ENCODE measurements around the gene CA10.

Gene CA10

DNA sequence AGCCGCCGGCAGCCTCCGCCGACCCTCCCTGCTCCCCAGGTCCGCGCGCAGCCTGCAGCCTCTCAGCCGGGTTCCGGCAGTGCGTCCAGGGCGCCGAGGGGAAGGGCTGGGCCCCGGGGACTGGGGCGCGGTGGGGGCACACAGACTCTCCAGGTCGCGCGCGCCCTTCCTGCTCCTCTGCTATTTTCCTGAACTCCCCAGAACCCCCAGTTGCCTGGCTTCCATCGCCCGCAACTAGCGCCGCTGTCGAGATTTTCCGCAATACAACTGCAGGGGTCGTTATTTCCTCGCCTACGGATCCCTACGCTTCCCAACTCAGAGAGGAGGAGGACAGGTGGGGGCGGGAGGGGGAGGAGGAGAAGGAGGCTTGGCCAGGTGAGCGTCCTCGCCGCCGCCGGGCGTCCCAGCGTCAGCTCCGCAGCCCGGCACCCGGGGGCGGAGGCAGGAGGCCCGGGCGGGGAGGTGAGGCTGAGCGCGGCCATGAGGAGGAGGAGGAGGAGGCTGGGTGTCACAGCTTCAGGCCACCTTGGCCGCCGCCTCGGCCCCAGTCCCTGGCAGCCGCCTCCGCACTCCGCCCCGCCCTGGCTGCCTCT is at the start of gene CA10:
CA10 (minus strand) TSS at position 265 of the 593 bp plus-strand sequence.
- no peak within 1 kb of the TSS for H3K27ac ChIP-seq (ENCODE audit: low read length)
- H3K9me3 ChIP-seq (ENCODE audit: insufficient read depth, low read depth, low read length) = no peaks in the 10 kb centered on the region
- H3K27me3 ChIP-seq (ENCODE audit: insufficient read depth, low read length) = peaks cover 83% of the 10 kb centered on the region
- H3K36me3 ChIP-seq (ENCODE audit: insufficient read depth, low read depth, low read length) = no peaks in the 10 kb centered on the region
- H3K4me1 ChIP-seq (ENCODE audit: insufficient read depth, low read length) = no peaks in the 10 kb centered on the region
- peak within 1 kb of the TSS; percentile 63 for H3K4me3 ChIP-seq (ENCODE audit: low read length)
- no peak within 1 kb of the TSS for H3K9ac ChIP-seq (ENCODE audit: low read depth, low read length)

DNA sequence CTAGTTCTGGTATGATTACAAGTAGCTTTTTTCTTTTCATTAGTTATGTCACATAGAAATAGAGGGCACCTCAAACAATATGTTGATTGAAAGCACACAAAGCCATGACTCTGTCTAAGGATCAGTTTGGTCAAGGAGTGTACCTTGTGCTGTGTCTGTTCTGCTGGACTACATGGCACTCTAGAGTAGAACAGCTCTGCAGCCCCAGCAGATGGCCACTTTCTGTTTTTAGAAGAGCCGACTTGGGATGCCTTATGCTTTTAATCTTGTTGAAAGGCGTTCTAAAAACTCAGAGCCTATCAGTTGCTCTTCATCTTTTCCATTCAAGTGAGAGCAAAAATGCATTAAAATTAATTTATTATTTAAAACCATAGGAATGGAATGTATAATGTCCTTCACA is 49.3 kb upstream of the CA10 start:
- H3K9me3 ChIP-seq (ENCODE audit: insufficient read depth, low read depth, low read length) = no peaks in the 10 kb centered on the region
- no peak overlapping the region for H3K4me3 ChIP-seq (ENCODE audit: low read length)
- no peaks in the 10 kb centered on the region for H3K4me1 ChIP-seq (ENCODE audit: insufficient read depth, low read length)
- no peaks in the 10 kb centered on the region for H3K27me3 ChIP-seq (ENCODE audit: insufficient read depth, low read length)
- no peak overlapping the region for H3K9ac ChIP-seq (ENCODE audit: low read depth, low read length)
- no peaks in the 10 kb centered on the region for H3K36me3 ChIP-seq (ENCODE audit: insufficient read depth, low read depth, low read length)
- no peak overlapping the region for H3K27ac ChIP-seq (ENCODE audit: low read length)

DNA sequence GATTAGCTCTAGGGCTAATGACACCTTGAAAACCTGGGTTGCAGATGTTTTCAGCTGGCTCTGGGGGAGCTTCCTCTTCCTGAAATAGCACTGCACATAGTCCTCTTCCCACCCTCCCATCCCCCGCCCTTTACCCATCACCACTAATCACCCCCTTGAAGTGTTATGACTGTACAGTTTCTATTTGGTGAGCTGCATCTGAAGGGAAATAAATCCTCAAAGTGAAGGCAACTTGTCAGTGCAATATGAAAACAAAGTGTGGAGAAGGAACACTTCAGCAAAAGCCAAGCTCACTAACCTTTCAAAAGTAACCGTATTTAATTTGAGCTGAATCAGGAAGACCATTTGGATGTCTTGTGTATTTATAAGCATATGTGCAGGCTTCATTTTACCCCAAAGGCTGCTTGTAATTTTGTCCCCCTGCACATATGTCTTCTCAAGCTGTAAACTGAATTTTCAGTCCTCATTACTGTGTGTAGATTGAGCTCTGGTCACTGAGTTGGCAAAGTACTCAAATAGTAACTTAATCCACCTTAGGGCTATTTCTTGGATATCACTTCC is 44.1 kb upstream of the CA10 start:
- H3K4me3 ChIP-seq (ENCODE audit: low read length) = no peak overlapping the region
- no peak overlapping the region for H3K9ac ChIP-seq (ENCODE audit: low read depth, low read length)
- no peaks in the 10 kb centered on the region for H3K27me3 ChIP-seq (ENCODE audit: insufficient read depth, low read length)
- H3K9me3 ChIP-seq (ENCODE audit: insufficient read depth, low read depth, low read length) = no peaks in the 10 kb centered on the region
- no peak overlapping the region for H3K27ac ChIP-seq (ENCODE audit: low read length)
- H3K4me1 ChIP-seq (ENCODE audit: insufficient read depth, low read length) = 0 out of 2 replicates have a peak, but pooled peaks cover 2% of the 10 kb centered on the region
- H3K36me3 ChIP-seq (ENCODE audit: insufficient read depth, low read depth, low read length) = no peaks in the 10 kb centered on the region

DNA sequence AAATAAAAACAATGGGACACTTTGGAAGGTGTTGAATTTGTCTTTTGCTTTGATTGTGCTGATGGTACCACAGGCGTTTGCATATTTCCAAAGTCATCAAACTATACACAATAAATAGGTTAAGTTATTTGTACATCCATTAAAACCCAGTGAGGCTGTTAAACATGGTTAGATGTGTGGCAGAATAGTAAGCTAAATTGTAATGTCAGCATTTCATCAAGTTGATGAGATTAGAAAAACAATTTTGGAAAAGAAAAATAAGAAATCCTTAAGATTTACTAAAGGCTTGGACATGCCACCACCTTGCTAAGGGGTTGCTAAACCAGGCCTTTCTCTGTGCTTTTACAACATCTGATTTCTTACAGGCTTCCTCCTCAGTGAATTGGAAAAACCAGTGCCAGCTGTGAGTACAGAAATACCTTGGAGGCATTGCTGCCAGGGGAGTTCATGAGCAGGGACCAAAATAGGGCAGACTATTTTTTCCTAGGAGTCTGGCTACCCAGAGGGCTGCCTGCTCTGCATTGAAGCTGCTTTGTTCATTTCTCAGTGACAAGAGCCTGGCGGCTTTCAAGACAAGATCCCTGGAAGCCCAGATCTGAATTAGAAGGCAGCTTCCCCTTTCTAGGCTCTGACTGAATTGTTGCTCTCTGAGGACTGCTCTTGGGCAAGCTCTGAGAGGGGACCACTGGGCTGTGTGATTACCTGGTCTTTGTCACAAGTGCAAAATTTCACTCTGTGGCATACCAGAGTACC is 43.4 kb upstream of the CA10 start:
- H3K27ac ChIP-seq (ENCODE audit: low read length) = no peak overlapping the region
- no peak overlapping the region for H3K9ac ChIP-seq (ENCODE audit: low read depth, low read length)
- H3K9me3 ChIP-seq (ENCODE audit: insufficient read depth, low read depth, low read length) = no peaks in the 10 kb centered on the region
- no peaks in the 10 kb centered on the region for H3K36me3 ChIP-seq (ENCODE audit: insufficient read depth, low read depth, low read length)
- no peaks in the 10 kb centered on the region for H3K27me3 ChIP-seq (ENCODE audit: insufficient read depth, low read length)
- H3K4me1 ChIP-seq (ENCODE audit: insufficient read depth, low read length) = 0 out of 2 replicates have a peak, but pooled peaks cover 2% of the 10 kb centered on the region
- H3K4me3 ChIP-seq (ENCODE audit: low read length) = no peak overlapping the region

DNA sequence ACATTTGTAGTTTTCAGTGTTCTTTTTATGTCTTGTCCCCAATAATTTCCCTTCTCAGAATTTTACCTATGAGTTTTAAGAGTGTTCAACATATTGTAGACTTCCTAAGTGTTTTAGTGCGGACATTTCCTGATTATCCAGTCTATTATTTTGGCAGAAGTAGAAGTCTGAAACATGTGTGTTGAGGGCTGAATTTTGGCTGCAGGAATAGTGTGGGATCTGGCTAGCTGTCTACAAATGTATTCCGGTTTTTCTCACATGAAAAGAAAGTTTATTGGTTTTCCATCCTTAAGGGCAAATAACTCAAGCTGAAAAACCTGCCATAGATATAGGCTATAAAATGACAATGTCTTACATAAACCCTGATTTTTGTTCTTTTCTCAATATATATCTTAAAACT is 33.0 kb upstream of the CA10 start:
- no peaks in the 10 kb centered on the region for H3K27me3 ChIP-seq (ENCODE audit: insufficient read depth, low read length)
- H3K4me3 ChIP-seq (ENCODE audit: low read length) = no peak overlapping the region
- H3K27ac ChIP-seq (ENCODE audit: low read length) = no peak overlapping the region
- H3K9ac ChIP-seq (ENCODE audit: low read depth, low read length) = no peak overlapping the region
- no peaks in the 10 kb centered on the region for H3K36me3 ChIP-seq (ENCODE audit: insufficient read depth, low read depth, low read length)
- no peaks in the 10 kb centered on the region for H3K4me1 ChIP-seq (ENCODE audit: insufficient read depth, low read length)
- peaks cover 15% of the 10 kb centered on the region for H3K9me3 ChIP-seq (ENCODE audit: insufficient read depth, low read depth, low read length)

DNA sequence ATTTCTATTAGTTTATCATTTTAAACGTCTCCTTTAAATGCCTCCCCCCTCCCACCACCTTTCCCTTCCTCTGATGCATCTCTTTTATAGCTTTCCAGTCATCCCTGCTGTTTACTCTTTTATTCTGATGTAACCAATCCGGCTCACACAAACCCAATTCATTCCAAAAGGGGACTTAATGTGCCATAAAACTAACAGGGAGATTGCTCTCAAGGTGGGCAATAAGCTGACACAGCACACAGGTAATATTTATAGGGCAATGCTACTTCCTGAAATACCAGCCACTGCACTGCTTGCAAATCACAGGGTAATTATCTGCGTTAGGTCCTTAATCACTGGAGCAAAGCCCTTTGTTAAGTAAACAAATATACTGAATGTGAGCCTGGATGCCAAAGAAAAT is 23.3 kb upstream of the CA10 start:
- H3K36me3 ChIP-seq (ENCODE audit: insufficient read depth, low read depth, low read length) = no peaks in the 10 kb centered on the region
- no peaks in the 10 kb centered on the region for H3K27me3 ChIP-seq (ENCODE audit: insufficient read depth, low read length)
- H3K4me3 ChIP-seq (ENCODE audit: low read length) = no peak overlapping the region
- H3K4me1 ChIP-seq (ENCODE audit: insufficient read depth, low read length) = peaks cover 9% of the 10 kb centered on the region; the same call in 1 of the 2 replicates
- peaks cover 2% of the 10 kb centered on the region; the same call in 1 of the 2 replicates for H3K9me3 ChIP-seq (ENCODE audit: insufficient read depth, low read depth, low read length)
- no peak overlapping the region for H3K9ac ChIP-seq (ENCODE audit: low read depth, low read length)
- H3K27ac ChIP-seq (ENCODE audit: low read length) = peak overlapping the region; percentile 24

DNA sequence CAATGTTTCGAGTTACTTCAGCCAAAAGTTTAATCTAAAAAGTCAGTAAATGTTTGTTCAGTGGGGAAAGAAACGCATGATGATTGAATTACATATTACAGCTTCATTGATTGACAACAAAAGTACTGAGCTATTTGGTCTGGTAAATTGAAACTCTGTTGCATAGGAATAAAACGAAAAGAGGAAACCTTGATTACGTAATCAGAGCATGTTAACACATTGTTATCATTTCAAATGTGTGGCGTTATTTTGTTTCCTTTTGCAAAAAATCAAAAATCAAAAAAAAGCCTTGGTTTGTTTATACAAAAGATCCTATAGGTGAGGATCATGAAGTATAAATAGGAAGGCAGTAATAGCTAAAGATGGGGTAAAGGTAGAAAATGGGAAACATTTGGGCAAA is 19.5 kb upstream of the CA10 start:
- Histone ChIP-seq H3K27ac (ENCODE audit: low read length) (no peak overlapping the region), H3K36me3 (ENCODE audit: insufficient read depth, low read depth, low read length) (no peaks in the 10 kb centered on the region), H3K27me3 (ENCODE audit: insufficient read depth, low read length) (no peaks in the 10 kb centered on the region), H3K4me3 (ENCODE audit: low read length) (no peak overlapping the region), H3K4me1 (ENCODE audit: insufficient read depth, low read length) (peaks cover 9% of the 10 kb centered on the region; the same call in 1 of the 2 replicates), H3K9ac (ENCODE audit: low read depth, low read length) (no peak overlapping the region), H3K9me3 (ENCODE audit: insufficient read depth, low read depth, low read length) (no peaks in the 10 kb centered on the region)

DNA sequence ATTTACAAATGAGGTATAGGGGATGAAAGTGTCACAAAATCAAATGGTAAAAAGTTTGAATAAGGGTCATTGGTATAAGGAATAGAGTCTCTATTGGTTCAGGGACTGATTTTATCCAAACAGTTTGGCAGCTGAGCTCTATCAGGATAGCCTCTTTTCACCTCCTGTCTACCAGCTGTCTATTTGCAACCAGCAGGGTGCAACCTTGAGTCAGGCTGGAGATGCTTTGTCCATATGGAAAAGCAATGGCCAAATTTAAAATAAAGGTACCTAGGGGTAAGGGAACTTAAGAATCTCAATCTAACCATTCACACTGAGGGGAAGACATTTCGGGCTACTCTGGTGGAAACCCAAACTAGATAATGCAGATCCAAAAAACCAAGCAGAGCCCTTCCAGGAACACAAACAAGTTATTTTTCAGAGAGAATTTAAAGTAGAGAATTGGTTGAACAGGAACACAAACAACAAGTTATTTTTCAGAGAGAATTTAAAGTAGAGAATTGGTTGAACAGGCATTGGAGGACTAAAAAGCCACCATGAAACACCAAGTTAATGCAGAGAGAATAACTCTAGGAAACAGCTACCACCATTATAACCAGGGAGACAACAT is 12.6 kb upstream of the CA10 start:
- H3K36me3 ChIP-seq (ENCODE audit: insufficient read depth, low read depth, low read length) = no peaks in the 10 kb centered on the region
- no peaks in the 10 kb centered on the region for H3K9me3 ChIP-seq (ENCODE audit: insufficient read depth, low read depth, low read length)
- no peaks in the 10 kb centered on the region for H3K4me1 ChIP-seq (ENCODE audit: insufficient read depth, low read length)
- no peak overlapping the region for H3K4me3 ChIP-seq (ENCODE audit: low read length)
- H3K9ac ChIP-seq (ENCODE audit: low read depth, low read length) = no peak overlapping the region
- H3K27ac ChIP-seq (ENCODE audit: low read length) = no peak overlapping the region
- no peaks in the 10 kb centered on the region for H3K27me3 ChIP-seq (ENCODE audit: insufficient read depth, low read length)

DNA sequence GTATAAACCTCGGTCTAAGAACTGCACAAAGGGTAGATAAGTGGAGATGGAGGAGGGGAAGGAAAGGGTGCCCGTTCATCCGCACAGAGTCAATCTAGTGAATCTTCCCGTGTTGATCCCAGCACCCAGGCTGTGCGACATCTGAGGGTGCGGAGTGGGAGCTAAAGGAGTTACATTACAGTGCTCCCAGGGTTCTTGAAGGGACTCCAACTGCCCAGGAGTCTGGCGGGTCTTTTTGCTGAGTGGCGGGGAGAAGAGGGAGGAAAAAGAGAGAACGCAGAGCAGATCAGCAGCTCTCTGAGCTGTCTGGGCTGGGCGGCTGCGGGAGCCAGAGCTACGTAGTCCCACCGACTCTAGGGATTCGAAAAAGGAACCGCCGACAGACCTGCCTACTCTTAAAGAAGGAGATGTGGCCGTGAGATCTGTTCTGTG is 1.6 kb upstream of the CA10 start:
- H3K36me3 ChIP-seq (ENCODE audit: insufficient read depth, low read depth, low read length) = no peaks in the 10 kb centered on the region
- H3K9me3 ChIP-seq (ENCODE audit: insufficient read depth, low read depth, low read length) = no peaks in the 10 kb centered on the region
- peak overlapping the region; percentile 63 for H3K4me3 ChIP-seq (ENCODE audit: low read length)
- H3K9ac ChIP-seq (ENCODE audit: low read depth, low read length) = no peak overlapping the region
- peaks cover 74% of the 10 kb centered on the region for H3K27me3 ChIP-seq (ENCODE audit: insufficient read depth, low read length)
- no peaks in the 10 kb centered on the region for H3K4me1 ChIP-seq (ENCODE audit: insufficient read depth, low read length)
- no peak overlapping the region for H3K27ac ChIP-seq (ENCODE audit: low read length)

DNA sequence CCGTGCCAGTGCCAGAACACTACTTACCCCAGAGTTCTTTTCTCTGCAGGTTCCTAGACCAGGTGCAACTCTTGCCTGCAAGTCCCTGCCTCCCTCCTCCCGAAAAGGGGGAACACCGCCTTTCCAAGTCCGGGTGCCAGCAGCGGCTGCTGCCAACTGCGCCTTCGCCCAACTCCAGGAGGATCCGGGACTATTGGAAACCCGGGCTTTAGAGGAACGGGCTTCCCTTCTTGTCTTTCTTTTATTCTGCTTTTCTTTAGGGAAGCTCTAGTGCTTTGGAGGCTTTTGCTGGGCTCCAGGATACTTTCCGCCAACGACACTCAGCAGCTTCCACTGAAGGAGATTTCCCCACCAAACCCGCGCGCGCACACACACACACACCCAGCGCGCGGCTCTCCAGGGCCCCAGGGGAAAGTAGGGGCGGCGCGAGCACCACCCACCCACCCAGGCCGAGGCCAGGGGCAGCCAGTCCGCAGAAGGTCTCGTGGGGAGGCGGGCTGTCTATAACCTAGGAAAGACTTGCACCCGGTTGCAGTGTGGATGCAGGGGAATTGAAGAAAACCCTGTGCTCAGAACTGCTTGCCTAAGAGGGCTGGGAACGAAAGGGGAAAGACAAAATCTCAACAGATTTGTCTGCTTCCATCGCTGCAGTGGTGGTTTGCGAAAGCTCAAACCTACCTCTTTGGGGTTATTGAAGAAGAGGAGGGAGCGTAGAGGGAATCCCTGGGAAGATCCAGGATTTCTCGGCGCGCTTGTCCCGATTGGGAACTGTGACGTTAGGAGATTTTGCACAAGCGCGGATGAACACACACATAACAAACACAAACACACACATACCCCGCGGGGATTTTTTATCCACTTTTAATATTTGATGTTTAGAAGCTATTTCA is 977 bp upstream of the CA10 start:
- no peaks in the 10 kb centered on the region for H3K9me3 ChIP-seq (ENCODE audit: insufficient read depth, low read depth, low read length)
- H3K27me3 ChIP-seq (ENCODE audit: insufficient read depth, low read length) = peaks cover 79% of the 10 kb centered on the region
- no peak overlapping the region for H3K9ac ChIP-seq (ENCODE audit: low read depth, low read length)
- H3K4me3 ChIP-seq (ENCODE audit: low read length) = peak overlapping the region; percentile 63
- no peaks in the 10 kb centered on the region for H3K4me1 ChIP-seq (ENCODE audit: insufficient read depth, low read length)
- H3K36me3 ChIP-seq (ENCODE audit: insufficient read depth, low read depth, low read length) = no peaks in the 10 kb centered on the region
- no peak overlapping the region for H3K27ac ChIP-seq (ENCODE audit: low read length)
